CD4-positive, alpha-beta T cell (primary cell): ENCODE data around the gene NDUFA8. TPM values are rescaled to one million over a fixed set of nuclear protein-coding genes. Genes with fewer than 3 reads are reported as not detected.
A peak's percentile ranks its signal among the peaks of the same experiment; 100 is the strongest.

ENCODE experiments used
- ATAC-seq: fragments of 200-7000 bp; cut with Tn5 transposase; one replicate; pipeline ENCODE4 v1.10.0; 2022; ENCODE audit warnings: mild to moderate bottlenecking; ENCODE audit not compliant: poor library complexity
- CTCF ChIA-PET: fragments of 350-600 bp; sonication (Branson Sonifier 250); formaldehyde crosslinking; loops from one replicate; lab custom pipeline; 2021; ENCODE audit warnings: antibody characterized with exemption, inconsistent platforms; lab: Charles Lee
- POLR2A ChIA-PET: fragments of 350-600 bp; sonication (Branson Sonifier 250); formaldehyde crosslinking; loops from one replicate; lab custom pipeline; 2021; ENCODE audit warnings: antibody characterized with exemption, inconsistent platforms; lab: Charles Lee
- DNase-seq, 14 experiments: peaks; one replicate each; pipeline ENCODE4 v3.0.0-alpha.2; 2013 to 2020; ENCODE audit warnings: mixed read lengths in 2 of 14
- H3K27ac ChIP-seq, 2 donors: one replicate each; pipeline versions ENCODE4 v1.5.1 to v1.7.0; 2013; ENCODE audit warnings: low read length in 2 of 2, low read depth in 1 of 2, mild to moderate bottlenecking in 1 of 2
- H3K27me3 ChIP-seq, 2 experiments: 1 replicate in 1 of 2; 2 replicates in 1 of 2; pipeline versions ENCODE4 v1.6.1 to v1.7.0; 2013; ENCODE audit warnings: low read length in 2 of 2, control low read depth in 1 of 2, mild to moderate bottlenecking in 1 of 2, moderate library complexity in 1 of 2; ENCODE audit not compliant: insufficient read depth in 2 of 2, control insufficient read depth in 1 of 2
- H3K36me3 ChIP-seq: one replicate; pipeline ENCODE4 v1.6.1; 2013; ENCODE audit warnings: low read length, control low read depth; ENCODE audit not compliant: insufficient read depth
- H3K4me1 ChIP-seq: one replicate; pipeline ENCODE4 v1.6.1; 2013; ENCODE audit warnings: low read length, control low read depth; ENCODE audit not compliant: insufficient read depth
- H3K4me3 ChIP-seq: one replicate; pipeline ENCODE4 v1.5.1; 2013; ENCODE audit warnings: mild to moderate bottlenecking, low read length, moderate library complexity
- H3K9me3 ChIP-seq, 2 experiments: 1 replicate in 1 of 2; 2 replicates in 1 of 2; pipeline versions ENCODE4 v1.6.1 to v1.7.0; 2013; ENCODE audit warnings: low read length in 2 of 2, mild to moderate bottlenecking in 2 of 2, control low read depth in 1 of 2, moderate library complexity in 1 of 2; ENCODE audit not compliant: control insufficient read depth in 1 of 2, insufficient read depth in 1 of 2
- H3K27ac Mint-ChIP-seq: one replicate; pipeline ENCODE4 v1.8.0; 2020; ENCODE audit warnings: mixed read lengths
- H3K27me3 Mint-ChIP-seq: one replicate; pipeline ENCODE4 v1.8.0; 2021; ENCODE audit warnings: mixed read lengths
- H3K36me3 Mint-ChIP-seq: one replicate; pipeline ENCODE4 v1.8.0; 2021; ENCODE audit warnings: low read depth, mixed read lengths
- H3K4me1 Mint-ChIP-seq: one replicate; pipeline ENCODE4 v1.8.0; 2021; ENCODE audit warnings: low read depth, mixed read lengths
- H3K4me3 Mint-ChIP-seq: one replicate; pipeline ENCODE4 v1.8.0; 2020; ENCODE audit warnings: mild to moderate bottlenecking, mixed read lengths
- H3K9me3 Mint-ChIP-seq: one replicate; pipeline ENCODE4 v1.8.0; 2020; ENCODE audit warnings: mixed read lengths
- CTCF ChIP-seq: fragments of 200-600 bp; IDR thresholded peaks from one replicate; pipeline ENCODE4 v1.8.0; 2022; ENCODE audit warnings: antibody characterized with exemption, mild to moderate bottlenecking
- intact Hi-C, 2 experiments: fragments of 100-400 bp; cut with DNase I in 1 of 2; cut with micrococcal nuclease in 1 of 2; formaldehyde crosslinking; loops; one replicate each; pipeline versions ENCODE4 v1.15.1 to v1.9.0; 2023 to 2025; cut with DNase I, micrococcal nuclease
- total RNA-seq, 174 experiments: library from RNA in 2 of 174; stranded (reverse) in 2 of 174; gene quantifications; one replicate each; pipeline ENCODE4 v1.2.3 and lab custom pipeline; 2021 to 2026

Gene NDUFA8
- total RNA-seq, 2 experiments from 2014 or later, result 4.5 to 5.0 TPM

- intact Hi-C loops, result loop anchor here (2.0 to 5.0 kb wide), 2 partner anchors 58 to 61 kb away; no protein-coding TSS in a partner anchor
- Mint-ChIP-seq H3K27ac (no peak overlapping the region), H3K9me3 (no peaks in the 10 kb centered on the region), H3K4me3 (no peak overlapping the region), H3K36me3 (peaks cover 31% of the 10 kb centered on the region), H3K4me1 (peaks cover 67% of the 10 kb centered on the region), H3K27me3 (no peaks in the 10 kb centered on the region)
- Histone ChIP-seq H3K27ac (no peak overlapping the region), H3K4me3 (no peak overlapping the region), H3K36me3 (peaks cover 15% of the 10 kb centered on the region), H3K9me3 (no peaks in the 10 kb centered on the region), H3K27me3 (no peaks in the 10 kb centered on the region), H3K4me1 (peaks cover 18% of the 10 kb centered on the region)
- ChIA-PET CTCF (no interaction called here), POLR2A (no interaction called here)
- TF ChIP-seq CTCF, result no peak
- DNase-seq (peak in 1 of 14 experiments; percentile 9), ATAC-seq (no peak)
Measured at GRCh38 chr9:122155796-122156195, 3.8 kb downstream of the NDUFA8 start.

DNA sequence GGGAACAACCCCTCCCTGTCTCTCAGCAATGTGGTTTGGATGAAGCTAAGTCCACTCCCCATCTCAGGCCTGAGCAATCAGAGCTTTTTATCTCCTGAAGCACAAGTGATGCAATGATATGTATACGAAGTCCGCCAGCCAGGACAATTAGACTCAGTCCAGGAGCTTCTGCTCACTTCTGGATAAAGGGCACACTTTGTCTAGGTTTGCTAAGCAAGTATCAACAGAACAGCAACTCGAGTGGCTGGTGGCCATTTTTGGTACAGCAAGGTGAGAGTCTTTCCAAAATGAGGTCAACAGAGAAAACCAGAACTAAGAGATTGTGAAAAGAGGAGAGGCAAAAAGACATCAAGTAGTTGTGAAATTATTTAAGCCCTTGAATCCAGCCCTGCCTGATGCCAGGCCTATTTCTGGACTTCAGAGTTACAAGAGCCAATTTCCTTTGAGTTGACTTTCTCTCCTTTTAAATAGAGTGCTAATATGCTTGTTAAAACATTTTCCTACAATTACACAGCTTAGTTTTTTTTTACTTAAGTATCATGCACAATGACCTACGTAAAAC lies 8.2 kb downstream of the NDUFA8 start:
- Mint-ChIP-seq H3K27ac (no peak overlapping the region), H3K9me3 (no peaks in the 10 kb centered on the region), H3K4me1 (peaks cover 35% of the 10 kb centered on the region), H3K27me3 (no peaks in the 10 kb centered on the region), H3K36me3 (peaks cover 58% of the 10 kb centered on the region), H3K4me3 (no peak overlapping the region)
- Histone ChIP-seq H3K4me1 (no peaks in the 10 kb centered on the region), H3K27ac (no peak overlapping the region), H3K36me3 (peaks cover 46% of the 10 kb centered on the region), H3K27me3 (no peaks in the 10 kb centered on the region), H3K9me3 (no peaks in the 10 kb centered on the region), H3K4me3 (no peak overlapping the region)
- ChIA-PET CTCF (no interaction called here), POLR2A (no interaction called here)
- ATAC-seq (no peak), DNase-seq (no peak)
- no peak for TF ChIP-seq CTCF
- intact Hi-C loops, result no loop called here

GRCh38 chr9:122145592-122145863 lies 14.1 kb downstream of the NDUFA8 start:
- Mint-ChIP-seq H3K4me3 (no peak overlapping the region), H3K27ac (no peak overlapping the region), H3K36me3 (peaks cover 86% of the 10 kb centered on the region), H3K9me3 (no peaks in the 10 kb centered on the region), H3K4me1 (no peaks in the 10 kb centered on the region), H3K27me3 (no peaks in the 10 kb centered on the region)
- ATAC-seq (no peak), DNase-seq (no peak)
- Histone ChIP-seq H3K9me3 (no peaks in the 10 kb centered on the region), H3K4me1 (no peaks in the 10 kb centered on the region), H3K36me3 (peaks cover 66% of the 10 kb centered on the region), H3K4me3 (no peak overlapping the region), H3K27me3 (no peaks in the 10 kb centered on the region), H3K27ac (no peak overlapping the region)
- CTCF ChIA-PET, result interaction anchor here (1.1 to 1.5 kb wide), 2 partner anchors 23 to 46 kb away, joined by 3 read pairs; no protein-coding TSS in a partner anchor
- intact Hi-C loops, result no loop called here
- no peak for TF ChIP-seq CTCF
- POLR2A ChIA-PET, result no interaction called here
